Left renal pelvis (tissue), 4 donors: Measurements from ENCODE around the gene TIAM2. TPM values are rescaled to one million over a fixed set of nuclear protein-coding genes. Genes with fewer than 3 reads are reported as not detected.
A peak's percentile ranks its signal among the peaks of the same experiment; 100 is the strongest.

Source experiments
- DNase-seq, 4 donors: peaks; one replicate each; pipeline ENCODE4 v3.0.0-alpha.2; 2013; ENCODE audit warnings: low read depth in 4 of 4, low spot score in 3 of 4
- polyA plus RNA-seq, 4 donors: library from polyadenylated mRNA; unstranded; fragments of 120-200 nt; gene quantifications; one replicate each; pipeline ENCODE4 v1.2.1, GENCODE V29; 2013; ENCODE audit not compliant: insufficient read length in 4 of 4

Gene TIAM2
- polyA plus RNA-seq, 4 donors = 18.4 to 22.2 (median 21.1) TPM

DNA sequence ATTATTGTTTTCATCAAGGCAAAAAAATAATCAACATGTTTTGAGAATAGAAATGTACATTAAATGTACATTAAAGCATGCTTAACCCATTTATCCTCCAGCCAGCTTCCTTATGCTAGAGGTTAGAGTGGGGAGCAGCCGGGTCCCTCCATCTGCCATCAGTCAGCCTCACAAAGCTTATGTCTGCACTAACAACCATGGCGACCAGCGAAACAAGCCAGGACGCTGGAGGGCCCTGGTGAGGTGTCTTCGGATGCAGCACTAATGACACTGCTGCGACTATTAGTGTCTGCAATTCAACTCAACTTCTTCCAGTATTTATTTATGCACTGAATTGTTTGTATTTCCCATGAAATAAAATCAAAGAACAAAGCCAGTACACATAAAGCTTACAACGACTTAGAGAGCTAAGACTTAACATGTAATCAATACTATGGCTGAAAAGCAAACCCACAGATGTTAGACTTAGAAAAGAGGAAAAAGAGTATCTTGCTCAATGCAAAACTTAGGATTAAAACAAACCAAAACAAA lies 275.5 kb downstream of the TIAM2 start:
- no peak for DNase-seq

DNA sequence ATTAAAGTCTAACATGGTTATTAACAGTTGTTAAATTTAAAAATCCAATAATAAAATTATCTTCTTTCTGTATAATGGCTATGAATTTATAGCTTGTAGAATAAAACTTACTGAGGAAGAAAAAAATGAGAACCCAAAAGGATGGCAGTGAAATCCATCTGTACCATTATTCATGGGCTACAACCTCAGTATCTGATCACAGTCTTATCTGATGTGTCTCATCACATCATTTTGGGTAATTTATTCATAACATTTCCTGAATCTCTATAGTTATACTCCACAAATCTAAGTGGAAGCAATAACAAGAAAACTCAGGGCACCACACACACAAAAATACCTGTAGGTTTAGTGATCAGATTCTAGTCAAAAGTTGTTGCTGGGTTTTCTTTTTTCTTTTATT lies 276.0 kb downstream of the TIAM2 start:
- no peak for DNase-seq

DNA sequence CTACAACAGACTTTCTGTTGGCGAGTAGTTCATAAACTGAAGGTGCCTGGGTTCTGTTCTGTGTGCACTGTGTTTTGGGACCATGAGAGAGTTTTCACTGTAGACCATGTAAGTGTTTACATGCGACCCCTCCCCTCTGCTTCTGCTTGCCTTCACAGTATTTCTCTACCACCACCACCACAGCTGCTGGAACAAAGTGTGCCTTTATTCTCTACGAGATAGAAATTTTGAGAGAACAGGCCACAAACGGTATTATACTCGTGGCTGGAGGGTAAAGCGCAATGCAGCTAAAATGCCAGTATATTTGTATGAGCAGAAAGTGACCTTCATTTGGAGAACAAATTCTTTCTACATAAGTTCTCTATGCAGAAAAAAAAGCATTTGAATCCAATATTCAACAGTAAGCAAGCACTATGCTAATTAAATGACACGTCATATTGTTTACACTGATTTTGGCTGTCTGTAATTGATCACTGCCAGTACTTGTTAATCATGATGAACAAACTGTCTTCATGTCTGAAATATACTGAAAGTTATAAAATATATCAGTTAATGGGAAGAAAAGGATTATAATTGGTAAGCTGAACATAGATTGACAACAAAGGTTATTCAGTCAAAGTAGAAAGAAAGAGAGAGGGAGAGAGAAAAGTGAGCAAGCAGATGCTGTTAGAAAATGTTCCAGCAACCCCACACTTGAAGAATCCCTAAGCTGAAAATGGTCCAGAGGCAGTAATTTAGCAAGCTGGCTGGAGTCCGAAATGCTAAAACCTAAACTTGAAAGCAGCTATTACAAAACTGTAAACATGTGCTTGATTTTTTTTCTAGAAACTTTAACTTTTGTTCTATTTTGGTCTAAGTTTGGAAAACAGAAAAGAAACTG lies 277.5 kb downstream of the TIAM2 start:
- DNase-seq = peak in 2 of 4 donors; percentile 2 to 33

DNA sequence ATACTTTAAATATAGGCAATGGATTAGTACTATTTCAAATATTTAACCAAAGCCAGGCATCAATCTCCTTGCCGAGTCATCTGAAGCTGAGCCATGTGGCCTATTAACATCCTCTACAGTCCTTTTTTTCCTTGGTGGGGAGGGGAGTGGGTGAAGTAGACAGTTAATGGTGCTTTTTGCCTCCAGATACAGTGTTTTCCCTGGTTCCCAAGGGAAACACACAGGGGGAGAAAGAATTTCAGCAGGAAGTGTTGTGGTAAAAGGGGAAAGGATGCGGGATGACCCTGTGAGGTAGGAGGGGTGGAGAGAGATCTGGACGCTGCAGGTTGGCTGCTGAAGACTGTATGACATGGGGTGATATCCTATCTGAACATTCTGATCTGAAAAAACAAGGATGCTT lies 278.3 kb downstream of the TIAM2 start:
- DNase-seq = no peak

DNA sequence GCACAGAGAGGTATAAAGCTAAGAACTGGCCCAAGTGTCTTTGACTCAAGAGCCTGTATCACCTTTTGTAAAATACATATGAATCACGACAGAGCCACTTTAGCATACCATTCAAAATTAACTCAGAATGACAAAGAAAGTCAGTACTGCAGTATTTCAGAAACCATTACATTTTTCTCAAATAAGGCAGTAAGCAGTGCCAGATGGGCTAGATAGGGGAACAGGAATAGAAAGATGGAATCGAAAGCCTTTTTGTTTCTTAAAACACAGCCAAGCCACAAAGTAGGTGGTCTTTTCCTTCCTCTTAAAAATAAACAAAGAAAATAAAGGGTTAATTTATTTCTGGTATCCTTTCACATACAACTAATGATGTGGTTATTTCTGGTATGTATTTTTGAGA lies 279.0 kb downstream of the TIAM2 start:
- no peak for DNase-seq

DNA sequence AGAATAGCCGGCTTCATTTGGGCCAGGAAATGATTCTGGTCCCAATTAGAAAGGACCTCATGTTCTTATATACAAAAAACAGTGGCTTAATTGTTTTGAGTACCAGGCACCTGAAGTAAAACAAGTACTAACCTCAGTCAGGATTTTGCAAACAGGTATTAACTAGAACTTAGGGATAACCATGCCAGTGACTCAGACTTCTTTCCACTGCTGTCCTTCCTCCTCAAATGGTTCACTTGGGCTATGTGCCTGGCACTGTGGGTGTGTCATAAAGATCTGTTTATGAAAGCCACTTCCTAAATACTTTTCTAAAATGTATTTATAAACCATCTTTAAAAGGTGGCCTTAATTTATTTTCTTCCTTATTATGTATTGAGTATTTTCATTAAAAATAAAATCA lies 279.4 kb downstream of the TIAM2 start:
- no peak for DNase-seq

DNA sequence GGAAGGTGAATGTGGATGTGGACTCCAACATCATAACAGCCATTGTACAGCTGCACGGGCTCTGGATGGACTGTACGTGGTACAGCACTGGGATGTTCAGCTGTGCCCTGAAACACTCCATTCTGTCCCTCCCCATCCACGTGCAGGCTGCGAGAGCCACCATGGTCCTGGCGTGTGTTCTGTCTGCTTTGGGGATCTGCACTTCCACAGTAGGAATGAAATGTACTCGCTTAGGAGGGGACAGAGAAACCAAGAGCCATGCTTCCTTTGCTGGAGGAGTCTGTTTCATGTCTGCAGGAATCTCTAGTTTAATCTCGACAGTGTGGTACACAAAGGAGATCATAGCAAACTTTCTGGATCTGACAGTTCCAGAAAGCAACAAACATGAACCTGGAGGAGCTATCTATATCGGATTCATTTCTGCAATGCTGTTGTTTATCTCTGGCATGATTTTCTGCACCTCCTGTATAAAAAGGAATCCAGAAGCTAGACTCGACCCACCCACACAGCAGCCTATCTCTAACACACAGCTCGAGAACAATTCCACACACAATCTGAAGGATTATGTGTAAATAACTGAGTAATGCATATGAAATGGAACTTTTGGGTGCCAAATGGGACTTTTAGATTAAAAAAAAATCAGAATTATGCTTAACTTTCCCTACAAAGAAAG lies 280.8 kb downstream of the TIAM2 start:
- DNase-seq = no peak

DNA sequence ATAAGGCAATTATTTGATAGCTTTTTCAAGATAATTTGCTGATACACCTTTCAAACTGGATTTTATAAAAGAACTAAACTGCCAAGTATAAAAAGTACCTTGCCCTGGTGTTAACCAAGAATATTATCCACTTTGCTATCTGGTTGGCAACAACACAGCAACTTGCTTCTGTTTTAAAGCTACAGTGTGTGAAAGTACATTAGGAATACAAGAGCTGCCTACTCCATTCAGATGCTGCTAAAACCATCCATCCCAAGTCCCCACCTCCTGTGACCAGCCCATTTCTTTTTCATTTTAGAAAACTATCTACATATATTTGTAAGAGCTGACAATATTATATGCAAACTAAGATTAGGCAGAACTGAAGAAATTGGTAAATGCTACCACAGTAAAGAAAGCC lies 281.5 kb downstream of the TIAM2 start:
- no peak for DNase-seq

DNA sequence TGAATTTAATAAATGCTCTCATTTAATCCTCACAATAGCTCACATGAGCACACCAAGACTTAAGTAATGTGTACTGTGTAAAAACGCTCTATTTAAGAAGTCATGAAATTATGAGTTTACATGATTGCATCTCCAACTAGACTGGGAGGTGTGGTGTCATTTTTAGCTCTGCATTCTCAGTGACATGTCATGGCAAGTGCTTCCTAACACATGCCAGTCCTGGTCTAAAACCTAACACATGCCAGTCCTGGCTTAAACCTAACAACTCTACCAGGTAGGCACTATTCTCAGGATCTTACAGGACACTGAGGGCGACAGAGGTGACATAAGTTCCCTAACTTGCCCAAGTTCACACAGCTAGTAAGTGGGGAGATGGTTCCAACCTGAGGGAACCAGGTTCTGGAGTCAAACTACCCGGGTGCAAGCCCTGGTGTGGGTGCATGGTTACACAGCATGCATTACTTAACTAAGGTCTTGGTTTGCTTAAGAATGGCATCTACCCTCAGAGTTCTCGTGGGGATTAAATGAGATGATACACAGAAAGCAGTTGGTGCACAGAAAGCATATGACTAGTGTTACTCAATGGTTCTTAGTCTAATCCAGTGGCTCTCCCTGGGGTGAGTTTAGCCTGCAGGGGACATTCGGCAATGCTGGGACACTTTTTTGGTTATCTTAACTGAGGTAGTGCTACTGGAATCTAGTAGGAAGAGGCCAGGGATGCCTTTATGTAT lies 283.4 kb downstream of the TIAM2 start:
- no peak for DNase-seq

DNA sequence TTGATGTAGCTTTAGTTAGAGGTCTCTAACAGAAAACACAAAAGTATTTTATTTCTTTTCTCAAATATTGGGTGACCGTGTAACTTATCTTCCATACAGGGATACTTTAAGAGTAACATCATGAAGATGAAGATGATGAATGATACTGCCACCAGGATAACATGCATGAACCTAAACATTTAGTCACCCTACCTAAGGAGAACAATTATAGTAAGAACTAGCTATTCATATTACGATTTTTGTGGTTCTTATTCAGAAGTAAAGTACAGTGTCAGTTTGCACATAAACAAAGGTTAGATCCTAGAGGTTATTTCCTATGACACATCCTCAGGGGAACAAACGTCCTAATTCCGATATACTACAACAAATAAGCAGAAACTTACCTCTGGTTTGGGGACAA lies 289.7 kb downstream of the TIAM2 start:
- no peak for DNase-seq

DNA sequence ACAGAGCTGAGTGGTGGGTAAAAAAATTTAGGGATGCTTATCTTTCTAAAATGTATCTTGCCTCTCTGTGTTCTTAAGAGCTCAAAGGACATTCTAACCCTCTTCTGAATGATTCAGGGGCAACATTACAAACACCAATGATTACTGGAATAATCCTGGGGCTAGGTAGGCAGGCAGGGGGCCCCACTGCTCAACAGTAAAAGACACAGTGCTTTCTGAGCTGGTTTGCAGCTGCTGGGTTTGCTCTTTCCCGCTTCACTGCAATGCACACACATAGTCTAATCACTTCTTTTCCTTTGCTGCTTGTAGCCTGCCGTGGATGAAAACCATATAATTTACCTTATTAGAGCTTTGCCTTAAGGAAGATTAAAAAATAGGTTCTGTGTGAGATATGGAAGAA lies 292.6 kb downstream of the TIAM2 start:
- DNase-seq = no peak

DNA sequence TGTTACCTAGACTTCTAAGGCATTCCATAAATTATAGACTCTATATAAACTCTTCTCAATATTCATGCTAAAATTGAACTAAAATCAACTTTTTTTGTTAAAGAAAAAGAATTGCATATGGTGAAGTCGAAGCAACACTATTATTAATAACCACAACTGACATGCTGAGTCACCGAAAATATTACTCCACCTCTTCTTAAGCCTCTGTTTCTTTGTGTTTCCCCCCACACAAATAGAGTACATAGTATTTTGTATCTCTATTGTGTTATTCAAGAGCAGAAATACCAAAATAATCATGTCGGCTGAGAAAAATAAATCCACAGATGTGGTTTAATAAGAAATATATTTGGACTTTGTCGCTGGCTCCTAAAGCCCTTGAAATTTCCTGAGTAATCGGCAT lies 295.4 kb downstream of the TIAM2 start:
- no peak for DNase-seq

DNA sequence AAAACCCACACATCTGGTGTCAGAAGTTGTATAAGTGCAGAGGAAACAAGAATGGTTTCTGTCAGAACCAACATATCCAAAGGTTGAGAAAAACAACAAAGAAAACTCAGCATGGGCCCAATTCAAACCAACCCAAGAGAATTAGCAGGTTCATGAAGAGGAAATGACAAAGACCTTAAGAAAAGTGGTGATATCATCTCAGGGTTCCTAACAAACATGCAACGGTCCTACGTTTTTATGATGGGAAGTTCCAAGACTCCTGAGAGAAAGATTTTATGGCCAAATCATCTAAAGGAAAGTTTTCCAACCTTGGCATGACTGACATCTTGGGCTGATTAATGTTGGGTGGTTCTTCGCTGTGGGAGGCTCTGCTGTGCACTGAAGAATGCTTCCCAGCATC lies 296.2 kb downstream of the TIAM2 start:
- DNase-seq = no peak

DNA sequence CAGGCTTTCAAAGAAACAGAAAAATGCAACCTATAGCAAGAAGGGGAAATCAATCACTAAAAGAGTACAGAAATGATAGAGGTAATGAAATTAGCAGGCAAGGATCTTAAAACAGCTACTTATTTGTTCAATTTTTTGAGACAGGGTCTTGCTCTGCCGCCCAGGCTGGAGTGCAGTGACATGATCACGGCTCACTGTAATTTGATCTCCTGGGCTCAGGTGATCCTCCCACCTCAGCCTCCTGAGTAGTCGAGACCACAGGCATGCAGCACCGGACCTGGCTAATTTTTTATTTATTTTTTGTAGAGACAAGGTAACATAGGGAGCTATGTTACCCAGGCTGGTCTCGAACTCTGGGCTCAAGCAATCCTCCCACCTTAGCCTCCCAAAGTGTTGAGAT lies 297.6 kb downstream of the TIAM2 start:
- no peak for DNase-seq

DNA sequence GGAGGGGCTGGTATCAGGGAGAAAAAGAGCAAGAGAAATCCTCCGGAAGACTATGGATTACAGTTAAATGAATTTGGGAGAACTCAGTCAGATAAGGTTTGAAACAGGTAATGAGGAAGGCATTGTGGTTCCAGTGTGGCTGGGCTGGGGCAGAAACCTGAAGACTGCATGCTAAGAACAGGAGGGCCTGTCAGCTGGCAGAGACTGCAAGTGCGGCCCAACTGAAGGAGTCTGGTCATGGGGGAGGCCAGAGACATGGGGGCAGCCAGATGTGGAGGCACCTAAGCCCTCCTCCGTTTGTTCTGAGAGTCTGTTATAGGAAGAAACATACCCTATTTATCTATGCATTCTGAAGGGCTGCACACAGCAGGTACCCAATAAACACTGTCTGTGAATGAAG lies 302.6 kb downstream of the TIAM2 start:
- no peak for DNase-seq

DNA sequence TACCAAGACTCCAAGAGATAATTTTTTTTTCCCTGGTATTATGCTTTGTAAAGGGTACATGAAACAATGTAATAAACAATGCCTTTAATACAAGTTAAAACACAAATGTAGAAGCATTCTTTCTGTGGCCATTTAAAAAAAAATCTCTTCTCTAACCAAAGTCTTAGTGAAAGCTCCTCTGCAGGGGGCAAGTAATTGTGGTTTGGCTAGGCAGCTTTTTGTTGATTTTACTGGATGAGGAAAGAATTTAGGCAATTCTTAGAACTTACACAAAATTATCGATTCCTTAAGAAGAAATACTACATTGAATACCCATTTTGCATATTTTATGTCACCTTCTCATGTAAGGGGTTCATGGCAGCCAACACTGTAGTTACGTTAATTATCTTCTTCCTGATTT lies 306.8 kb downstream of the TIAM2 start:
- DNase-seq = no peak

DNA sequence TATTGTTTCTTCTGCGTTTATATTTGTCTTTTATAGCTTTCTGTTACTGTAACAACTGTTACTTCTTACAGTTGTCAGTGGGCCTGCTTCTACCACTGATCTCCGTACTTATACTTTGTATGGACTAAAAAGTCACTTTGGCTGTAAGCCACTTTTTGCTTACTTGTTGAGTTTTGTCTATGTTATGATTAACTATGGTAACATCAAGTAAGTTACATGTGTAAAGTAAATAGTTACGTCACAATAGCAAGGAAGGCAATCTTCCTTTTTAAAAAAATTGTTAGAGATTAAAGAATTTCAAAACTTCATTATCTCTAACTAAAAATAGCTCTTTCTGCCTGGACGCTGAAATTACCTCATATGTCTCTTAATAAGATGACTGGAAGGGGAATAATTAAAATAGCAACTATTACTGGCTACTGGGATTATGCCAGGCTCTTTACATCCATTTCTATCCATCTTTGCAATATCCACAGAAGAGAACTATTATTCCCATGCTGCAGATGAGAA lies 308.3 kb downstream of the TIAM2 start:
- DNase-seq = no peak

DNA sequence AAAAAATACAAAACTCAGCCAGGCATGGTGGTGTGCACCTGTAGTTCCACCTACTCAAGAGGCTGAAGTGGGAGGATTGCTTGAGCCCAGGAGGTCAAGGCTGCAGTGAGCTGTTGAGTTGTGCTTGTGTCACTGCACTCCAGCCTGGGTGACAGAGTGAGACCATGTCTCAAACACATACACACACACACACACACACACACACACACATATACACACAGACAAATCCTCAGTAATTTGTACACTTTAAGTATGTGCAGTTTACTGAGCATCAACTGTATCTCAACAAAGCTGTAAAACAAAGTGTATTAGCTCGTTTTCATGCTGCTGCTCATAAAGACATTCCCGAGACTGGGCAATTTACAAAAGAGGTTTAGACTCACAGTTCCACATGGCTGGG lies 311.8 kb downstream of the TIAM2 start:
- no peak for DNase-seq
